Fibroblast of lung (primary cell): ENCODE data around the gene ADGRD2.

Experiments used
- EZH2 ChIP-seq: IDR thresholded peaks from 2 replicates; pipeline ENCODE4 v1.5.1; 2012; ENCODE audit warnings: low read length, control low read depth, mild to moderate bottlenecking; ENCODE audit errors: missing control alignments
- TF ChIP-seq, protein P1 (sequence below), 2 donors: IDR thresholded peaks in 1 of 2; conservative IDR thresholded peaks in 1 of 2; 1 replicate in 1 of 2; 2 replicates in 1 of 2; pipeline ENCODE4 v1.5.1; 2011 to 2012; ENCODE audit warnings: low read length in 2 of 2, control low read depth in 1 of 2, inconsistent platforms in 1 of 2, low read depth in 1 of 2, mild to moderate bottlenecking in 1 of 2

DNA sequence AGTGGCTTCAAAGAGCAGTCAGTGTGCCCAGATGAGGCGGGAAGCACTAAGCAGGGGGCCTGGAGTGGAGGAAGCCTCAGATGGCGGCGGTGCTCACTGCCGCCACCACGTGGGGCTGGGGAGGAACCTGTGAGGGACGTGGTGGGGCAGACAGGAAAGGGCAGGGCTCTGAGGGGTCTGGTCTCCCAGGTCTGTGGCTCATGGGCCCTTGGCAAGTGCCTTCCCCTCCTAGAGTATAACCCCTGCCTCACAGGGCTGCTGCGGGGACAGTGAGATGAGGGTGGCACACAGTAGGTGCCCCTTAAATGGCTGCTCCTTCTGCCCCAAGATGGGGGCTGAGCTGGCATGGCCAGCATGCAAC, 30.4 kb downstream of the ADGRD2 start:
- TF ChIP-seq, protein P1, sequence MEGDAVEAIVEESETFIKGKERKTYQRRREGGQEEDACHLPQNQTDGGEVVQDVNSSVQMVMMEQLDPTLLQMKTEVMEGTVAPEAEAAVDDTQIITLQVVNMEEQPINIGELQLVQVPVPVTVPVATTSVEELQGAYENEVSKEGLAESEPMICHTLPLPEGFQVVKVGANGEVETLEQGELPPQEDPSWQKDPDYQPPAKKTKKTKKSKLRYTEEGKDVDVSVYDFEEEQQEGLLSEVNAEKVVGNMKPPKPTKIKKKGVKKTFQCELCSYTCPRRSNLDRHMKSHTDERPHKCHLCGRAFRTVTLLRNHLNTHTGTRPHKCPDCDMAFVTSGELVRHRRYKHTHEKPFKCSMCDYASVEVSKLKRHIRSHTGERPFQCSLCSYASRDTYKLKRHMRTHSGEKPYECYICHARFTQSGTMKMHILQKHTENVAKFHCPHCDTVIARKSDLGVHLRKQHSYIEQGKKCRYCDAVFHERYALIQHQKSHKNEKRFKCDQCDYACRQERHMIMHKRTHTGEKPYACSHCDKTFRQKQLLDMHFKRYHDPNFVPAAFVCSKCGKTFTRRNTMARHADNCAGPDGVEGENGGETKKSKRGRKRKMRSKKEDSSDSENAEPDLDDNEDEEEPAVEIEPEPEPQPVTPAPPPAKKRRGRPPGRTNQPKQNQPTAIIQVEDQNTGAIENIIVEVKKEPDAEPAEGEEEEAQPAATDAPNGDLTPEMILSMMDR (conservative IDR thresholded peaks at IDR 0.05 in 1 of 2, IDR thresholded peaks at IDR 0.05 in 1 of 2; ENCODE audit: low read depth in 1 of 2, low read length in 2 of 2) = peak in 1 of 2 donors; percentile 38
- TF ChIP-seq EZH2 = no peak
